GM12874 (cell line): ENCODE measurements around the gene RSKR.

Experiments
- CTCF ChIP-seq: IDR thresholded peaks from 2 replicates; pipeline ENCODE4 v1.5.1; 2011; ENCODE audit warnings: low read depth, mild to moderate bottlenecking, control low read depth, low read length, moderate library complexity; ENCODE audit not compliant: insufficient read depth

Gene RSKR

GRCh38 chr17:28616281-28616680 is 2.3 kb upstream of the RSKR start:
- no peak for TF ChIP-seq CTCF

GRCh38 chr17:28615260-28615940 is 1.4 kb upstream of the RSKR start:
- no peak for TF ChIP-seq CTCF

- peak; percentile 74 for TF ChIP-seq CTCF
Measured at GRCh38 chr17:28612936-28613872, 781 bp downstream of the RSKR start.

GRCh38 chr17:28612531-28612930 is 1.5 kb downstream of the RSKR start:
- TF ChIP-seq CTCF = no peak

GRCh38 chr17:28610376-28610775 is 3.6 kb downstream of the RSKR start:
- TF ChIP-seq CTCF = no peak

- TF ChIP-seq CTCF = no peak
Measured at GRCh38 chr17:28599311-28600184, 14.4 kb downstream of the RSKR start.
